ENCODE data around the gene SRRM4.
"Not testable (repeated sequence)": the region's sequence is repeated elsewhere in the genome, so short reads cannot be mapped to it uniquely, and the experiment has no call there.

SRRM4 gene

DNA sequence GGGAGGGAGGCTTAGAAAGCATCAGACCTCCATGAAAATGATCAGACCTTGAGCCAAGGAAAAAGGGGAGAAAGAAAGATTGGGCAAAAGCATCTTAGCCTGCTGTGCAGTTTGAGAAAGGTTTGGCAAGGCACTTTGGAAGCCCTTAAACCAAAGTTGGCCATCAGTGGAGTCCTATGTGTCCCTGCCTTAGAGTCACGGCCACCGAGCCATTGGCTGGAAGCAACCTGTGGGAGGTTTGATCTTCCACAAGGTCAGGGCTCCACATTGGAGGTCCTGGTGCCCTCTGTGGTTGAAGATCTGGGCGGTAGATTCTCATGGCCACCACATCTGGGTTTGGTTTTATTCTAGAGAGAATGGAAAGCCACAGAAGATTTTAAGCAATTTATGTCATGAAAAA lies 44.4 kb downstream of the SRRM4 start:
- Mint-ChIP-seq H3K4me1 (ENCODE audit: low read depth) (no peaks in the 10 kb centered on the region), H3K9me3 (ENCODE audit: low read depth) (peaks cover 5% of the 10 kb centered on the region), H3K36me3 (no peaks in the 10 kb centered on the region), H3K27me3 (peaks cover 4% of the 10 kb centered on the region), H3K27ac (no peak overlapping the region), H3K4me3 (no peak overlapping the region)

DNA sequence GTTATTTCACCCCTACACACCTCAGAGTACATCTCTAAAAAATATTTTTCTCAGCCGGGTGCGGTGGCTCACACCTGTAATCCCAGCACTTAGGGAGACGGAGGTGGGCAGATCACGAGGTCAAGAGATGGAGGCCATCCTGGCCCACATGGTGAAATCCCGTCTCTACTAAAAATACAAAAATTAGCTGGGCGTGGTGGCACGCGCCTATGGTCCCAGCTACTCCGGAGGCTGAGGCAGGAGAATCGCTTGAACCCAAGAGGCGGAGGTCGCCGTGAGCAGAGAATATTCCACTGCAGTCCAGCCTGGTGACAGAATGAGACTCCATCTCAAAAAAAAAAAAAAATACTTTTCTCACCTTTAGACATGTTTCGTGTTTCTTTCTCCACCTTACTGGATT lies 52.0 kb downstream of the SRRM4 start:
- not testable (repeated sequence) for H3K4me1 Mint-ChIP-seq (ENCODE audit: low read depth); H3K36me3 Mint-ChIP-seq; H3K9me3 Mint-ChIP-seq (ENCODE audit: low read depth); H3K4me3 Mint-ChIP-seq; H3K27ac Mint-ChIP-seq; H3K27me3 Mint-ChIP-seq

DNA sequence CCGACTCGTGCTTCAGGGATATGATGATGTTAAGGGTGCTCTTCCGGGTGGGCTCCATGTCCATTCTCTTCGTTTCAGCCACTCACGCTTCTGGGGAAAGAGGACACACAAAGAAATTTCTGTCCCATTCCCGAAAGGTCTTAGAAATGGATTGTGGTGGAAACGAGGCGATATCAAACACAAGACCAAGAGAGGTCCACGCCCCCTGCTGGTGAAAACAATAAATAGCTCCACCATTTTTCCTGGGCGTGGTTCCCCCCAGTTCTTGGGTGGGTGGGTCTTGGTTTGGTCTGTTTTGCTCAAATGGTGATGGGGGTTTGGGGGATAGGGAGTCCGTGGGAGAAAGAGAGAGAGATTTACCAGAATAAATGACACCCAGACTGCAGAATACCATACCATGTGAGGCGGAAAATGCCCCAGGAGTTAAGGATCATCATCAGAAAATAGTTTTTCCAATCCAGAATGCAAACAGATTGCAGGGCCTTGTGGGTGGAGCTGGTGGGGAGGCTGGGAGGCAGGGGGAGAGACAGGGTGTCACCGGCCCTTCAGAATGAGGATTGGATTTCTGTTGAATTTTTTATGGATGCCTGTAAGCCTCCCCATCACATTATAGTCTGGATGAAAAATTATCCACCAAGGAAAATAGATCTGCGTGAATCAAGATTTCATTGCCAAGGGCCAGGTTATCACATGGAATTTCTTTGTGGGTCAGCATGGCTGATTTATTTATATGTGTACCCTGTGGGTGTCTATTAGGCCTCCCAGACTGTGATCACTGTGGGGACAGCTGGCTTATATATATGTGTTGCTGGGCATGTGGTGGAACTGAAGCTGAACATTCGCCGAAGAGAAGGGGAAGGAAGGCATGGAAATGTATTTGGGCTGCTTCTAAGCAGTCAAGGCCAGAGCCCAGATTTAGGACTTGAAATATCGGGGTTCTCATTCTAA lies 55.8 kb downstream of the SRRM4 start:
- Mint-ChIP-seq H3K4me1 (ENCODE audit: low read depth) (no peaks in the 10 kb centered on the region), H3K9me3 (ENCODE audit: low read depth) (no peaks in the 10 kb centered on the region), H3K4me3 (no peak overlapping the region), H3K27ac (no peak overlapping the region), H3K36me3 (no peaks in the 10 kb centered on the region), H3K27me3 (peaks cover 7% of the 10 kb centered on the region)

DNA sequence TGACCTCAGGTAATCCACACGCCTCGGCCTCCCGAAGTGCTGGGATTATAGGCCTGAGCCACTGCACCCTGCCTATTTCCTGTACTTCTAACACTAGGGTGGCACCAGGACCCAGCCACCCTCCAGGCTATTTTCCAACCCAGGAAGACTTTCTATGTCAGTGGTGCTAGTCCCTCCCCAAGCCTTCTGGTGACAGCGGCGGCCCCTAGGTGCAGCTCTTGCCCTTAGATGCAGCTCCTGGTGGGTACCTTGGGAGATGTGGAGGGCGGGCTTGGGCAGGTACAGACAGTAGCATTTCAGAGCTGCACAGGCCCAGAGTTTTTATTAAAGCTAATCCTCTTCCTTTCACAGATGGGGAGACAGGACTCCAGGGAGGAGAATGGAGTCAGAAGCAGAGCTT lies 62.8 kb downstream of the SRRM4 start:
- Mint-ChIP-seq H3K4me1 (ENCODE audit: low read depth) (no peaks in the 10 kb centered on the region), H3K27me3 (peaks cover 4% of the 10 kb centered on the region), H3K27ac (no peak overlapping the region), H3K36me3 (no peaks in the 10 kb centered on the region), H3K4me3 (no peak overlapping the region), H3K9me3 (ENCODE audit: low read depth) (peaks cover 4% of the 10 kb centered on the region)

DNA sequence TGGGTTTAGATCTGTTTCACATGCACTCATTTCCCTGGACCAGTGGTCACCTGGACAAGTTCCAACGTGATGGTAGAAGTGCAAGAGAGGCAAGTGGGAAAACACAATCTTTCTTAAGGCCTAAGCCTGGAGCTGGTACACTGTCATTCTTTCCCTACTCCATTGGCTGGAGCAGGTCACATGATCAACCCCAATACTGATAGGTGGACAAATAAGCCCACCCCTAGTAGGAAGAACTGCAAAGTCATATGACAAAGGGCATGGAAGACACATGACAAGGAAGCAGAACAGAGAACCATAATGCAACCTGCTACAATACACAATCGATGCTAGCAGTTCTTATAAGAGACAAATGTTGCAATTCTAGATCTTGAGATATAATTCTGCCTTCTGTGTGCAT lies 66.3 kb downstream of the SRRM4 start:
- Mint-ChIP-seq H3K4me1 (ENCODE audit: low read depth) (no peaks in the 10 kb centered on the region), H3K36me3 (no peaks in the 10 kb centered on the region), H3K4me3 (no peak overlapping the region), H3K9me3 (ENCODE audit: low read depth) (peaks cover 6% of the 10 kb centered on the region), H3K27me3 (peaks cover 2% of the 10 kb centered on the region), H3K27ac (no peak overlapping the region)

DNA sequence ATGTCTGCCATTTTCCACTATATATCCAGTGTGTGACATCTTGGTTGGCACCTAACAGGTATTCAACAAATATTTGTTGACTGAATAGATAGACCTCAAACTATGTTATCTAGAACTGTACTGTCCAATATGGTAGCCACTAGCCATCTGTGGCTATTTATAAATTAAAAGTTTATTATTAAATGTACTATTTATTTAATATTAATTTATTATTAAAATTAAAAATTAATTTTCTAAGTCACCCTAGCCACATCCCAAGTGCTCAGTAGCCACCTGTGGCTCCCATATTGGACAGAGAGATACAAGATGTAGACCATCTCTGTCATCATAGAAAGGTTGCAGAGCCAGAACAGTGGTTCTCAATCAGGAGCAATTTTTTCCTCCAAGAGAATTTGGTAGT lies 69.3 kb downstream of the SRRM4 start:
- Mint-ChIP-seq H3K36me3 (no peaks in the 10 kb centered on the region), H3K9me3 (ENCODE audit: low read depth) (peaks cover 6% of the 10 kb centered on the region), H3K4me1 (ENCODE audit: low read depth) (no peaks in the 10 kb centered on the region), H3K27ac (no peak overlapping the region), H3K4me3 (no peak overlapping the region), H3K27me3 (no peaks in the 10 kb centered on the region)

DNA sequence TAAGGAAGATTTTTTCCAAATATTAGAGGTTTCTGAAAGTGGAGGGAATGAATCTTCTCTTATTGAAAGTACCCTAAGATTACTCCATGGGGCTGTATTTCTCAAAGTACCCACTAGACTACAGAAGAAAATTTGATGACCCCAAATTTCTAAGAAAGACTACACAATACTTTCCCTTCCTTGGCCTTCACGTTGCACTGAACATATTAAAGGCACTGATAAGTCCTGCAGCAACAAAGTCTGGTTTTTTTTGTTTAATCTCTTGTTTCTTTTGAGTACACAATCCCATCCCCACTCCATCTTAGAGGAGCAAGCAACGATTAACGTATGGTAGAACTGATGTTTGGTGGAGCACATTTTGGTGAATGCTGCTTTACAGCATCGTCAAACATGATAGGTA lies 70.1 kb downstream of the SRRM4 start:
- Mint-ChIP-seq H3K9me3 (ENCODE audit: low read depth) (peaks cover 6% of the 10 kb centered on the region), H3K27me3 (no peaks in the 10 kb centered on the region), H3K4me3 (no peak overlapping the region), H3K4me1 (ENCODE audit: low read depth) (no peaks in the 10 kb centered on the region), H3K36me3 (no peaks in the 10 kb centered on the region), H3K27ac (no peak overlapping the region)

DNA sequence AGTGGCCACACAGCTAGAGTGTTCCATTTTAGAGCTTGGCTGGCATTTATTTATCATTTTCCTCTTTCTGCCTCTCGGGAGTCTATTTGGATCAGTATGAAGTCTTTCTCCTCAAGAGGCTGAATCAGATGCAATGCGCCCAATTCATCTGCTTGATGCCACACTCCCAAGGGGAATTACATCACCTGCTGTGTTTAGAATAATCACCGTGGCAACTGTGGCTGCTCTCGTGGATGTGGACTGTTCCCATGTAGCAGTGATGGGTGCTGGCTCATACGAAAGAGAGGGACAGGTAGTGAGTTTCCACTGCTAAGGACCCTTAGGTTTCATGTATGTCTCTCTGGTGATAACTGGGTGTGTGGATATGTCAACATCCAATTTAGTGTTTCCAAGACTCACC lies 70.7 kb downstream of the SRRM4 start:
- Mint-ChIP-seq H3K36me3 (no peaks in the 10 kb centered on the region), H3K4me1 (ENCODE audit: low read depth) (no peaks in the 10 kb centered on the region), H3K4me3 (no peak overlapping the region), H3K9me3 (ENCODE audit: low read depth) (peaks cover 6% of the 10 kb centered on the region), H3K27ac (no peak overlapping the region), H3K27me3 (no peaks in the 10 kb centered on the region)

DNA sequence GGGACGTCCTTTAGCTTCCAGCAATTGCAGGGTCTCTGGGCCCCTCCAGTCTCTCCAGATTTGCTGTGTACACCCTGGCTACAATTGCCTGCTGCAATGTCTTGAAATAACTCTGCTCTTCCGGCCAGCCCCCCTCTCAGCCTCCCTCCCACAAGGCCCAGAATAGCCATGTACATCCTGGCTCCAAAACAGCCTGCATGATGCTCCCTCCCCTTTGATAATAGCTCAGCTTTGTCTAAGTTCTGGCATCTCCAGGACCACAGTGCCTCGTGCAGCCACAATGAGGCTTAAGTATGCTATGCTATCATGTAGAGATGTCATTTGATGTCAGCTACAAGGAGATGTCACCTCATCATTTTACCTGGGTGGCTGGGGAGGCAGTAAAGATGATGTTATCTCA lies 74.6 kb downstream of the SRRM4 start:
- H3K4me3 Mint-ChIP-seq = no peak overlapping the region
- no peaks in the 10 kb centered on the region for H3K9me3 Mint-ChIP-seq (ENCODE audit: low read depth)
- no peak overlapping the region for H3K27ac Mint-ChIP-seq
- H3K4me1 Mint-ChIP-seq (ENCODE audit: low read depth) = no peaks in the 10 kb centered on the region
- no peaks in the 10 kb centered on the region for H3K36me3 Mint-ChIP-seq
- H3K27me3 Mint-ChIP-seq = no peaks in the 10 kb centered on the region

DNA sequence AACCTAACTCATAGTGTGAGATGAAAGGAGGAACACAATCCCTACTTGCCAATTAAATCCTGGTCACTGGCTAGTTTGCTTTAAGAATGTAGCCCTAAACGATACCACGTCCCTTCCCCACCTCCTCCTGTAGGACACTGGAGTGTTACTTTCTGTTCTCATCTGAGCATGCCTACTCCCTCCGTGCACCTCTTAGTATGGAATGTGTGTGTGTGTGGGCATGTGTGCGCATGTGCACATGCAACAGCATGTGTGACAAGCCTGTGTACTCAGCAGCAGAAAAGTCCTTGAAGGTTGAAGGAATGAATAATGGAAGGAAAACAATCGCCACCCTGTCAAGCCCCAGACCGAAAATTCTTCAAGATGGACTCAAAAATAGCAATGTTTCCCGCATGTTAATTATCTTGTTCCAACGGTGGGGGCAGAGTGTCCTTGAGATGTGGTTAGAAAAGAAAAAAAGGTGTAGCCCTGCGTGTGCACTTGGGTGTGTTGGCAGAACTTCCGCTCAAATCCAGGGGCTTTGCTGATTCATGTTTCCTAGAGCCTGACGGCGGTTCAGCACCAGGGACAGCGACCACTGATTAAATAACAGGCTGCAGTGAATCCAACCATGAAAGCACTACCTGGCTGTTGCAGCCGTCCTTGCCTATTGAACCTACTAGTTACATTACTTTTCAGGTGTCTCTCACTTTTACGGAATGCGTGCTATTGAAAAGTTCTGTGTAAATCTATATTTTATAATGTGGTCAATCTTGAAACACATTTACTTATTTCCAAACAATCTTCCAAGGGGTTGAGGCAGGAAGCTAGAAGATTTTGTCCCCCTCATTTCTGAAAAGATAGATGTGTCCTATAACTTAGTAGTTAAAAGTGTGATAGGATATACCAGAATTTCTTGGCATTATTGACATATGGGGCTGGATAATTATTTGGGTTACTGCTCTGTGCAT lies 79.8 kb downstream of the SRRM4 start:
- H3K27ac Mint-ChIP-seq = no peak overlapping the region
- no peaks in the 10 kb centered on the region for H3K9me3 Mint-ChIP-seq (ENCODE audit: low read depth)
- H3K4me3 Mint-ChIP-seq = no peak overlapping the region
- H3K36me3 Mint-ChIP-seq = no peaks in the 10 kb centered on the region
- no peaks in the 10 kb centered on the region for H3K4me1 Mint-ChIP-seq (ENCODE audit: low read depth)
- H3K27me3 Mint-ChIP-seq = no peaks in the 10 kb centered on the region

DNA sequence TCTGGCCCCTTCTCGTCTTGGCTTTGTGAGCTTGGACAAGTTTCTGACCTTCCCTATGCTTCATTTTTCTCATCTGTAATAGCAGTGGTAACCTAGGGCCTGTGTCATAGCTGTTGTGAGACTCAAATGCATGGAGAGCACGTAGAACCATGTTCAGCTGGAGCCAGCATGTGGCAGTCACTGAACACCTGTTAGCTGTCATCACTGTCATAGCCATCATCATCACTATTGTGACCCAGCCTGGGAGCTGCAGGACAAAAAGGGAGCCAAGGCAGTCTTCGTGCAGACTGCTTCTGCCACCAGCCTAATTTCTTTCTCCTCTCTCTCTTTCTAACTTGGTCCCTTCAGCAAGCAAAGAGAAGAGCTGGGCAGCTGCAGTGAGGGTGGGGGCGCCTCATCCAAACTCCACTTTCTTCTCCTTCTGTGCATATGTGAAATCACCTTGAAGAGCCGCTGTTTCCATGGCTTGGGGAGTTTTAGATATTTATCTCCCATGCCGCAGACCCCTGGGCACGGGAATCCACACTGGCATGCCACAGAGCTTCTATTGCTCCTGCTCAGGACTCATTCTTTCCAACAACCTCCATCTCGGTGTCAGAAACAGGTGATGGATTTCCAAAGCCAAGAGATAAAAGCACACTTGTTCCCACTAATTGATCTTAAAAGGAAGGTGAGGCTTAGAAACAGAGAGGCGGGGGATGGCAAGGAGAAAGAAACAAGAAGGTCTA lies 87.0 kb downstream of the SRRM4 start:
- Mint-ChIP-seq H3K9me3 (ENCODE audit: low read depth) (no peaks in the 10 kb centered on the region), H3K27ac (no peak overlapping the region), H3K36me3 (no peaks in the 10 kb centered on the region), H3K4me1 (ENCODE audit: low read depth) (no peaks in the 10 kb centered on the region), H3K27me3 (no peaks in the 10 kb centered on the region), H3K4me3 (no peak overlapping the region)

DNA sequence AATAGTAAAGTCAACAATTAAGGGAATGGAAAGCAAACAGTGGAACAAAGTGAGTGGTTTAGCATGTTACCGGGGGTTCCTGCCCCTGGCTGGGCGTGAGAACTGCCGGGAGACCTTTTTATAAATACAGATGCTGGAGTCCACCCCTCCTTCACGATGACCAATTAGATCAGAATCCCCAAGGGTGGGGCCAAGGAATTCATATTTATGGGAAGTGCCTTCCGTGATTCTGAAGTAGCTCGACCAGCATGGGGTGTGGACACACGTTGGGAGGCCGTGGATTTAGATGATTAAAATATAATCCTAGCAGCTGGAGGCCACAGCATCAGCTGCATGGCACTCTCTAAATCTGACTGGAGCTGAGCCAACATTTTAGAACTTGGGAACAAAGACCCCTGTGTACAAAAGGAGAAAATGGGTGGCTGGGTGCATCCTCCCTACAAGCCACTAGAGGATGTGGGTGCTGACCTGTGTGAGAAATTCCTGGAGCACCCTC lies 87.9 kb downstream of the SRRM4 start:
- no peak overlapping the region for H3K4me3 Mint-ChIP-seq
- H3K9me3 Mint-ChIP-seq (ENCODE audit: low read depth) = no peaks in the 10 kb centered on the region
- H3K27ac Mint-ChIP-seq = no peak overlapping the region

DNA sequence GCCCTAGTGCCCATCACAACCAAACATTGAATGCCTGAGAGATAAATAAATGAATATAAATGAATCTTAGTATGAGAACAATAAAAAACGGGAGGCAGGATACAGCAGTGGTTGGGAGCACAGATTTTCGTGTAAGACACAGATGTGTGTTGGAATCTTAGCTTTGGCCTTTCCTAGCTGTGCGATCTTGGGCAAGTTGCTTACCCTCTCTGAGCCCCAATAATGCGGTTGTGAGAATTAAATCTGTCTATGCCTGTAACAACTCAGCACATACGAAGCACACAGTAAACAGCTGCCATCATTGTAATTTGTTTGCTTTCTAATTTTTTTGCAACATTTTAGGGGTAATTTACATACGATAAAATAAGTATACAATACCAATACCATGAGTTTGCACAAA lies 89.8 kb downstream of the SRRM4 start:
- Mint-ChIP-seq H3K27ac (no peak overlapping the region), H3K4me3 (no peak overlapping the region), H3K9me3 (ENCODE audit: low read depth) (no peaks in the 10 kb centered on the region), H3K36me3 (no peaks in the 10 kb centered on the region), H3K4me1 (ENCODE audit: low read depth) (no peaks in the 10 kb centered on the region), H3K27me3 (no peaks in the 10 kb centered on the region)

More for the DNA sequence above, 87.9 kb downstream of the SRRM4 start:
- Mint-ChIP-seq H3K36me3 (no peaks in the 10 kb centered on the region), H3K27me3 (no peaks in the 10 kb centered on the region), H3K4me1 (ENCODE audit: low read depth) (no peaks in the 10 kb centered on the region)

DNA sequence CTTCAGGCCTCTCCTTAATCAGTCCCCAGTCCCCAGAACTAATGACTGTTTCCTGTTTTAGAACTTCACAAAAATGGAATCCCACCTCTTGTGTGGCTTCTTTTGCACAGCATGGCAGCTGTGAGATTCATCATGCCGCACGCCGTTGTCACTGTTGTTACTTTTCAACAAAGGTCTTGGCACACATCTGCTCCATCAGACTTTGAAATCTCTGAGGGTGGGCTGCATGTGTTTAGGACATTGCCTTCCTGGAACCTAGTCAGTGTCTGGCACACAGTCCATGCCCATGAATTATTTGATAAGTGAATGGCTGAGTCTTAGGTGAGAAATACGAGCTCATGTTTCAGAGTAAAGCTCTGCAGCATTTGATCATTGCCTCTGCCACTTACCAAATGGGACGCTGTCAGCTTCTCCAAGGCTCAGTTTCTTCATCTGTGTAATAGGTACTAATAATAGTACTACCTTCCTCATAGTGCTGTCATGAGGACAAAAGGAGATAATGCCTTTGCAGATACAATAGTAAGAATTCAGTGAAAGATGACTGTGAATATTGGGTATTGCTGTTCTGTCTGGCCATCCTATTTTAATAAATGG lies 90.4 kb downstream of the SRRM4 start:
- H3K4me1 Mint-ChIP-seq (ENCODE audit: low read depth) = no peaks in the 10 kb centered on the region
- no peak overlapping the region for H3K4me3 Mint-ChIP-seq
- no peaks in the 10 kb centered on the region for H3K36me3 Mint-ChIP-seq
- H3K9me3 Mint-ChIP-seq (ENCODE audit: low read depth) = no peaks in the 10 kb centered on the region
- no peak overlapping the region for H3K27ac Mint-ChIP-seq
- H3K27me3 Mint-ChIP-seq = no peaks in the 10 kb centered on the region

Data from activated naive CD8-positive, alpha-beta T cell (primary cell).